GM18526 (cell line): ENCODE data around the gene TUT1.

Experiments used
- POLR2A ChIP-seq: IDR thresholded peaks from 3 replicates; pipeline ENCODE4 v1.6.1; 2011; ENCODE audit not compliant: insufficient read length; ENCODE audit errors: extremely low read depth

Gene TUT1, protein sequence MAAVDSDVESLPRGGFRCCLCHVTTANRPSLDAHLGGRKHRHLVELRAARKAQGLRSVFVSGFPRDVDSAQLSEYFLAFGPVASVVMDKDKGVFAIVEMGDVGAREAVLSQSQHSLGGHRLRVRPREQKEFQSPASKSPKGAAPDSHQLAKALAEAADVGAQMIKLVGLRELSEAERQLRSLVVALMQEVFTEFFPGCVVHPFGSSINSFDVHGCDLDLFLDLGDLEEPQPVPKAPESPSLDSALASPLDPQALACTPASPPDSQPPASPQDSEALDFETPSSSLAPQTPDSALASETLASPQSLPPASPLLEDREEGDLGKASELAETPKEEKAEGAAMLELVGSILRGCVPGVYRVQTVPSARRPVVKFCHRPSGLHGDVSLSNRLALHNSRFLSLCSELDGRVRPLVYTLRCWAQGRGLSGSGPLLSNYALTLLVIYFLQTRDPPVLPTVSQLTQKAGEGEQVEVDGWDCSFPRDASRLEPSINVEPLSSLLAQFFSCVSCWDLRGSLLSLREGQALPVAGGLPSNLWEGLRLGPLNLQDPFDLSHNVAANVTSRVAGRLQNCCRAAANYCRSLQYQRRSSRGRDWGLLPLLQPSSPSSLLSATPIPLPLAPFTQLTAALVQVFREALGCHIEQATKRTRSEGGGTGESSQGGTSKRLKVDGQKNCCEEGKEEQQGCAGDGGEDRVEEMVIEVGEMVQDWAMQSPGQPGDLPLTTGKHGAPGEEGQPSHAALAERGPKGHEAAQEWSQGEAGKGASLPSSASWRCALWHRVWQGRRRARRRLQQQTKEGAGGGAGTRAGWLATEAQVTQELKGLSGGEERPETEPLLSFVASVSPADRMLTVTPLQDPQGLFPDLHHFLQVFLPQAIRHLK

DNA sequence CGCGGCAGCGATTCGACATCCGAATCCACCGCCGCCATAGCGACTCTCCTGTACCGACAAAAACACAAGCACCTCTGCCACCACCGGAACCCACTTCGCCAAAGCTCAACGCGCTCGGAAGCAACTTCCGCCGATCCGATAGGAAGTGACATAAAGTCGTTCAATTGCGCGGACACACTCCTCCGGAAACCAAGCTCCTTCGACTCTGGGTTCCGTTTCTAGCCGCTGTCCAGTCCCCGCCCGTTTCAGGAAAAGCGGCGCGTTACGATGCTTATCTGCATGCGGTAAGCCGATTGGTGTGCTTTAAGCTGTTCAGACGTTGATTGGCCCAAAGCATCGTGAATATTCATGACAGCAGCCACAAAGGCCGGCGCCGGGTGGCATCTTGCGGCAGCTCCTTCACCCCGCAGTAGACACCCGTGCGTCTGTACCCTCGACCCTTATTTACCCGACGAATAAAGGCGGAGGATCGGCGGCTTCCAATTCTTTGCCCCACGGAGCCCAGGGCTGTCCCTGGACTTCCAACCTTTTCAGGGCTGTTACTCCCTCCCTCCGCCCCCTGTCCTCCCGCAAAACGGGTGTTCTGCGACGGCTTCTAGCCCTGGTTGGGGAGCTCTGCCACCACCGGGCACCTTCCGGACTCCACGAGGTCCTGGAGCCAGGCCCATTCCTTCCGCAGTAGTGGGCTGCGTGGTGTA is at the start of gene TUT1:
Gene TUT1 (minus strand): TSS at position 76 of the 698 bp plus-strand sequence. CDS start 38 bp downstream, at position 38.
- TF ChIP-seq POLR2A = peak; percentile 94

DNA sequence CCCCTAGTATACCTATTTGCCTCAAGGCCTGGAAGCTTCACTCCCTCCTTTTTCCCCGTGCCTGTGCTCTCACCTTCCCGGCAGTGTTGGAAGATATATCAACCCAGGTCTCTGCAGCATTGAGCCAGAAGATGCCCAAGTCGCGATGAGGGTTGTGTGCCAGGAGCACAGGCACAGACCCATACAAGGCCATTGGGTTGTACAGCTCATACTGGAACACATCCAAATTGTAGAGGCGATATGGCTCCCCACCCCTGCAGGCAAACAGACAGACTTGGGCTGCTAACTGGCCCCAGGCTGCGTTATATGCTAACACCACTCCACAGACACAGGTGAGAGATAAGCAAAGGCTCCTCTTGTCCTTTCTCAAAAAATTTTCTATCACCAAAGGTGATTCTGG is 41.2 kb upstream of the TUT1 start:
- no peak for TF ChIP-seq POLR2A

DNA sequence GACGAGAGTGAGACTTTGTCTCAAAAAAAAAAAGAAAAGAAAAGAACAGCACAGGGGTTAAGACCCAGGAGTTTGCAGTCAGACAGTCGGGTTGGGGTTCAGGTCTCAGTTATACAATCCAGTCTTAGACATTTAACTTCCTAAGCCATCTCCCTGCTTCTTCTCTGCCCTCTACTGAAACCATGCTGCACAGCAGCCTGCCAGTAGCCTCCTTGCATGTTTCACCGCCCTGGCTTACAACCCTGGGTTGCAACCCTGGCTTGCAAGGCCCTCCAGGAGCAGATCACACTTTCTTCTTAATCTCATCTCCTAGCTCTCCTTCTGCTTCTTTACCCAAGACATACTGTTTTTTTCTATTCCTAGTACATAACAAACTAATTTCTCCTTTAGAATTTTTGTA is 36.4 kb upstream of the TUT1 start:
- TF ChIP-seq POLR2A = no peak

DNA sequence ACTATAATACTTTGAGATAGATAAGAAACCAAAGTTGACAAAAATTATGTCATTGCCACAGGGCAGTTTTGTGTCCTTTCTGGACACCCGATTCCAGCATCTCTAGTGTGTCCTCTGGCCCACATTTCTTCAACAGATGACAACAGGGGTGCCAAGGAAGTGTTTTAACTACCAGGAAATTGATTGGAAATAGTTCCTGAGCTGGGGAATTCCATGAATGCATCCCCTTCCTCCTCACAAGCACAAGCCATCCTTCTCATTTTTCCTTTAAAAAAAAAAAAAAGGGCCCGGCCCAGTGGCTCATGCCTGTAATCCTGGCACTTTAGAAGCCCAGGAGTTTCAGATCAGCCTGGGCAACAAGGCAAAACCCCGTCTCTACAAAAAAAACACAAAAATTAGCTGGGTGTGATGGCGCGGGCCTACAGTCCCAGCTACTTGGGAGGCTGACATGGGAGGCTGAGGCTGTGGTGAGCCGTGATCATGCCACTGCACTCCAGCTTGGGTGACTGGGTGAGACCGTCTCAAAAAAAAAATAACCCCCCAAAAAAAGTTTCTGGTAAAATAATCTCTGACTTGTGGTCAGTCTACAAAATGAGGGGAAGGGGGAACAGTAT is 31.3 kb upstream of the TUT1 start:
- TF ChIP-seq POLR2A = no peak

DNA sequence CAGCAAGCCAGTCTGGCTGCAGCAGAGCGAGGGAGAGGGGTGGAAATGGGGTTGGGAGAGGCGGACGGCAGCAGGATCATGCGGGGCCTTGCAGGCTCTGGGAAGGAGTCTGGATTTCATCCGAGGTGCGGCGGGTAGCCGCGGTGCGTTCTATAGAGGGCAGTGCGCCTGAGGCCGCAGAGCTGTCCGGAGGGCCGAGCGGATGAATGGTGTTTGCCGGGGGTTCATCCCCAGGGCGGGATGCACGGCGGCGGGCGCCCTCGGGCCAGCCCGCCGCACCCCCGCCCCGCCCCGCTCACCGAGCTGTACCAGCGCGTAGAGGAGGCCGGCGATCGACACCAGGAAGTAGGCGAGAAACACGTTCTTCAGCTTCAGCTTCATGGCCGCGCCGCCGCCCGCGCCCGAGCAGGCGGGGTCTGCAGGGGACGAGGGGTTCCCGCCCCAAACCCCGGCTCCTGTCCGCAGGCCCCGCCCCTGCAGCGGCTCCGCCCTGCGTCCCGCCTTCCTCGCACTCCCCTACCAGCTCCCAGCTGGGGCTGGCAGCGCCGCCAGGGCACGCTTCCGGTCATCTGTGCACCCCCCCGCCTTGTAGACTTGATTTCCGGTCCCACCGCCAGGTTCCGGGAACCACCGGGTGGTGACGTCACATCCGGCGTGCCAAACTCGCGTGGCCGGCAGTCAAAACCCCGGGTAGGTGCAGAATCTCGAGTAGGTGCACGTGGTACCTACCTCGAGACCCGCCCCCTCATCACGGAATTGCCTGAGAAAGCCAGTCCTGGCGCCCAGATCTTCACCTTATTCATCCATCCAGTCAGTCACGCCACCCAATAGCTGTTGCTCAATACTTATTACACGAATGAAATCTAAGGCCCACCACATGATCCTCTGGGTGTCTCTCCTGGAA is 30.5 kb upstream of the TUT1 start, which contains the start of gene B3GAT3:
Gene B3GAT3 (minus strand): TSS at position 420 of the 904 bp plus-strand sequence. CDS start 39 bp downstream, at position 381.
- TF ChIP-seq POLR2A = peak; percentile 84

DNA sequence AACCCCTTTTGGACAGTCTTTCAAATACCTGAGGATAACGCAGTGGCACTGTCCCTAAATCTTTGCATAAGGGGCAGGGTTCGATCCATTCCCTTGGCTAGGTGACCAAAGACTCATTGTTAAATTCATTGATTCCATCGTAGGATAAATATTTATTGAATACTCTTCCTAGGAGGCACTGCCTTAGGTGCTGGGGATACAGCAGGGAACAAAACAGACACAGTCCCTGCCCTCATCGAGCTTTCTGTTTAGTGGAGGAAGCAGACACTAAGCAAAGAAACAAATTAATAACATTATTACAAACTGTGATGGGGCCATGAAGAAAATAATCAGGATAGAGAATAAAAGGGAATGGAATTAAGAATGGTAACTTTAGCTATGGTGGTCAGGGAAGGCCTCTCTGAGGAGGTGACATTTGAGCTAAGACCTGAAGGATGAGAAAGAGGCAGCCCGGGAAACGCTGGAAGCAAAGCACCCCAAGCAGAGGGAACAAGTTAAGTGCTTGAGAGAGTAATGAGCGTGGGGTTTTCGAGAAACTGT is 29.8 kb upstream of the TUT1 start:
- no peak for TF ChIP-seq POLR2A

DNA sequence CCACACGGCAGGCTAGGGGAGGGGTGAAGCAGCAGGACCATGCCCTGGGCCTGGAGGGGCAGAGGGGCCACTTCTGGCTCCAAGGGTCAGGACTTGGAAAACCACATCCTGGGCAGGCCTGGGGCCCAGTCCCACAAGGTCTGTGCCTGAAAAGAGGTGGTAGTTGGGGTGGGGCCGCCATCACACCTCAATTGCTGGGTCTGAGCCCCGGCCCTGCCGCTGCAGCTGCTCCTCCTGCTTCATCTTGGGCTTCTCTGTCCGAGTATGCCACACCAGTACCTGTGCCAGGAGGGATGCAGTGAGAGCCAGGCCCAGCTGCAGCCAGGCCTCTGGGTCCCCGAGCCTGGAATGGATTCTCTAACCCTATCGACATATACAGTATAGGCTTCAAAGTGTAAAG is 24.2 kb upstream of the TUT1 start:
- no peak for TF ChIP-seq POLR2A

DNA sequence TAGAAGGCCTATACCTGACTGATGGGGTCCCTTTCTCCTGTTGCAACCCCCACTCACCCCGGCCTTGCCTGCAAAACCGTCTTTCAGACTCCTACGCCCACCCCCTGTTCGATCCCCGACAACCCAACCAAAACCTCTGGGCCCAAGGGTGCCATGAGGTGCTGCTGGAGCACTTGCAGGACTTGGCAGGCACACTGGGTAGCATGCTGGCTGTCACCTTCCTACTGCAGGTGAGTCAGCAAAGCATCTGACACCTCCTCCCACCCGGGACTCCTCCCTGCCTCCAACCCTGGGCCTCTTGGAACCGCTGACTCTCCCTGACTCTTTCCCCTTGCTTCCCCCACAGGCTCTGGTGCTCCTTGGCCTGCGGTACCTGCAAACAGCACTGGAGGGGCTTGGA is 23.0 kb upstream of the TUT1 start:
- TF ChIP-seq POLR2A = no peak

DNA sequence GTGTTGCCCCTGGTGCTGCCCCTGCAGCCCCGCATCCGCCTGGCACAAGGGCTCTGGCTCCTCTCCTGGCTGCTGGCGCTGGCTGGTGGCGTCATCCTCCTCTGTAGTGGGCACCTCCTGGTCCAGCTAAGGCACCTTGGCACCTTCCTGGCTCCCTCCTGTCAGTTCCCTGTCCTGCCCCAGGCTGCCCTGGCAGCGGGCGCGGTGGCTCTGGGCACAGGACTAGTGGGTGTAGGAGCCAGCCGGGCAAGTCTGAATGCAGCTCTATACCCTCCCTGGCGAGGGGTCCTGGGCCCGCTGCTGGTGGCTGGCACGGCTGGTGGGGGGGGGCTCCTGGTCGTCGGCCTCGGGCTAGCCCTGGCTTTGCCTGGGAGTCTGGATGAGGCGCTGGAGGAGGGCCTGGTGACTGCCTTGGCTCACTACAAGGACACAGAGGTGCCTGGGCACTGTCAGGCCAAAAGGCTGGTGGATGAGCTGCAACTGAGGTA is 22.0 kb upstream of the TUT1 start:
- no peak for TF ChIP-seq POLR2A

DNA sequence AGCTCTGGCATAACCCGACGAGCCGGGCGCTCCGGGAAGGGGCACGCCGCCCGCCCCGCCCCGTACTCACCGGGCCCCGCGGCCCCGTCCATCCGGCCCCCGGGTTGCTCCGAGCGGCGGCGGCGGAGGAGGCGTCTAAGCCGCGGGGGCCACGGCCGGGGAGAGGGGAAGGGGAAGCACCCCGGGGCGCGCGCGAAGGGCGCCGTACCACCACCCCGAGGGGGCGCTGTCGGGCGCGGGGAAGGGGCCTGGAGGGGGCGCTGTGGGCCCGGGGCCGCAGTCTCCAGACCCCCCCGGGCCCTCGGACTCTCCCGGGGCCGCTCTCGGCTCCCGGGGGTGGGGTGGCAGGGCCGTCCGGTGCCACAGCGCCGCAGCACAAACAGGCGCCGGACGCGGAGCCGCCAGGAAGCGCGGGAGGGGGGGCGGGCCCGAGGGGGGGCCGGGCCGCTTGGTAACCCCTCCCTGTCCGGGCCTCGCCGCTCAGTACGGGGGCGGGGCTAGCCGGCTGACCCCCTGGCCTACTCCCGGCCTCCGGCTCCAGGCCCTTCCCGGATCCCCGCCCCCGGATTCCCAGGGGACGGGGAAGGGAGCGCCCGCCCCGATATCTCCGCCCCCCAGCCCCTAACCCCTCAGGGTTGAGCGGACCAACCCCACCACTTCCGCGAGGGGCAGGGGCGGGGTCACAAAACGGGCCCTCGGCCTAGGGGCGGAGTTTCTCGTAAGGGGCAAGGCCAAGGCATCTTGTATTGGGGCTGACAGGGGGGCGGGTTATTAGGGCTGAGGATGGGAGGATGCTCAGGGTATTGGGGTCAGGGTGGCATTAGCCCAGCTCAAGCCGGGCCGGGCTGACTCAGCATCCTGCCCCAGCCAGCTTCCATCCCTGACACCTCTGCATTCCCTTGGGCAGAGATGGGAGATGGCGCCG is 21.3 kb upstream of the TUT1 start, which contains the start of the genes EML3 and ROM1:
Gene EML3 (minus strand): TSS at position 410 of the 925 bp plus-strand sequence. CDS start 318 bp downstream, at position 92.
Gene ROM1 (plus strand): TSS at position 892 of the 925 bp plus-strand sequence. CDS start 25 bp downstream, at position 917.
- TF ChIP-seq POLR2A = no peak

DNA sequence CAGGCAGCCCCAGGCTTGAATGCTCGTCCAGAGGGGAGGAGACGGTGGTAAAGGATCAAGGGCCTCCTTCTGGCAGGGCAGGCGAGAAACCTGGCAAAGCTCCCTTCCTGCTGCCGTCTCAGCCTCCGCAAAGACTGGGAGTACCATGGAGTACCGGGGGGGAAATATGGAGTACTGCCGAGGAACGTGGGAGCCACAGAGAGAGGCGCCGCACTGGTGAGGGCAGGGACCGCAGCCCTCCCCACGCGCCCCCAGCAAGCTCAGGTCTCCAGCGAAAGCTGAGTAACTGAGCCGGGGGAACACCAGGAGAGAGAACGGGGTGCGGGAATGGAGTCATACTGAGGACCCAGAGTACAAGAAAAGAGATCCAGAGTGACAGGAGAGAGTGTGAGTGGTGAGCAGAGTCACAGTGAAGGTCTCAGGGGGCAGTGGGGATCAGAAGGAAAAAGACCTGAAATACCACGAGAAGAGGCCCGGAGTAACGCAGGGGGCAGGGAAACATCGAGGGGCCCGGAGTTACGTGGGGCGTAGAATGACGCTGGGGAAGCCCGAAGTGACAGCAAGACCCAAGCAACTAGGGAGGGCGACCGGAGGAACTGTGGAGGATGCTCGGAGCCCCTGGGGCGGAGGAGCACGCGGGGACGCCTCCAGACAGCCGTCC is 20.5 kb upstream of the TUT1 start:
- no peak for TF ChIP-seq POLR2A

DNA sequence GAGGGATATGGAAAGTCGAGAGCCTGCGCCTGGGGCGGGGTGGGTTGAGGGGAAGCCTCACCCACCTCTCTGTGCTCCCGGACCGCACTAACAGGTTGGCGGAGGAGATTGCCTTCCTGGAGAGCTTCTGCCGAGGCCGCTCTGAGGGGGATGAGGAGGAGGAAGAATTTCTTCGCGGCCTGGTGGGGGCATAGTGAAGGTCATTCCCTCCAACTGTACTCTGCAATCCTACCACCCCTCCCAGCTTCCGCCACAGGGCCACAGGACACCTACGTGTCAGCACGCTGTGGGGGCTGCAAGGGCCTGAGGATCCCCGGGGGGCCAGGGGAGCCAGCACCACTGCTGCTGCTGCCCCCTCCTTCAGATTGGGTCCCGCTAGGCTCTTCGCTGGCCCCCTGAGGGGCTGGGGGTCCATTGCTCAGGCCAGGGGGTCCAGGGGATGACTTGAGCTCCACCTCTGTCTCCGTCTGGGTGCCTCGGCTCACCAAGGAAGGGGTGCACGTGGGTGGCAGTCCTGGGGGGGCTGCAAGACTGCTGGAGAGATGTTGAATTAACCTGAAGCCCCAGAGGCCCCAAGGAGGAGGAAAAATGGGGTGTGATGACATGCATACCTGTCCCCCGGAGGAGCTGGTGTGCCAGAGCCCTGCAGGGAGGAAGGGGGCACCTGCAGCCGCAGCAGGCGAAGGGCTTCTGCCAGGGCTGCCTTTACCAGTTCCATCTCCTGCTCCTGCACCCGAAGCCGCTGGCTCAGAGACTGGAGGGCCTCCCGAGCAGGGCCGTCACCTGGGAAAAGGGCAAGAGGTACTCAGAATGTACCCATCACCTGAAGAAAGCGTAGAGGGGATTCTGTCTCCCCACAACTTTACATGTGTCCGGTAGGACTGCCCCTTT is 19.7 kb upstream of the TUT1 start:
- TF ChIP-seq POLR2A = no peak
